GM12874 (cell line): ENCODE results near the gene RRP36.

ENCODE experiments used
- CTCF ChIP-seq: IDR thresholded peaks from 2 replicates; pipeline ENCODE4 v1.5.1; 2011; ENCODE audit warnings: low read depth, mild to moderate bottlenecking, control low read depth, low read length, moderate library complexity; ENCODE audit not compliant: insufficient read depth

Gene RRP36

GRCh38 chr6:42979523-42980177, 41.8 kb upstream of the RRP36 start:
- TF ChIP-seq CTCF = no peak

GRCh38 chr6:42981836-42982235, 39.6 kb upstream of the RRP36 start:
- TF ChIP-seq CTCF = no peak

GRCh38 chr6:42984001-42984923, 37.2 kb upstream of the RRP36 start, which contains the start of gene PPP2R5D:
Gene PPP2R5D (plus strand): TSS chr6:42984570. CDS start chr6:42984678, 108 bp downstream.
- no peak for TF ChIP-seq CTCF

- TF ChIP-seq CTCF = no peak
Measured at GRCh38 chr6:42984924-42985475, 36.4 kb upstream of the RRP36 start.

GRCh38 chr6:42987533-42988451, 33.6 kb upstream of the RRP36 start:
- TF ChIP-seq CTCF = no peak

- no peak for TF ChIP-seq CTCF
Measured at GRCh38 chr6:42988486-42989020, 32.9 kb upstream of the RRP36 start.
